GM15510 (cell line): Measurements from ENCODE around the gene ZNF559.

Experiments
- POLR2A ChIP-seq: IDR thresholded peaks from 3 replicates; pipeline ENCODE4 v1.6.1; 2011; ENCODE audit warnings: borderline replicate concordance; ENCODE audit not compliant: insufficient read length; ENCODE audit errors: extremely low read depth

The ZNF559 gene

DNA sequence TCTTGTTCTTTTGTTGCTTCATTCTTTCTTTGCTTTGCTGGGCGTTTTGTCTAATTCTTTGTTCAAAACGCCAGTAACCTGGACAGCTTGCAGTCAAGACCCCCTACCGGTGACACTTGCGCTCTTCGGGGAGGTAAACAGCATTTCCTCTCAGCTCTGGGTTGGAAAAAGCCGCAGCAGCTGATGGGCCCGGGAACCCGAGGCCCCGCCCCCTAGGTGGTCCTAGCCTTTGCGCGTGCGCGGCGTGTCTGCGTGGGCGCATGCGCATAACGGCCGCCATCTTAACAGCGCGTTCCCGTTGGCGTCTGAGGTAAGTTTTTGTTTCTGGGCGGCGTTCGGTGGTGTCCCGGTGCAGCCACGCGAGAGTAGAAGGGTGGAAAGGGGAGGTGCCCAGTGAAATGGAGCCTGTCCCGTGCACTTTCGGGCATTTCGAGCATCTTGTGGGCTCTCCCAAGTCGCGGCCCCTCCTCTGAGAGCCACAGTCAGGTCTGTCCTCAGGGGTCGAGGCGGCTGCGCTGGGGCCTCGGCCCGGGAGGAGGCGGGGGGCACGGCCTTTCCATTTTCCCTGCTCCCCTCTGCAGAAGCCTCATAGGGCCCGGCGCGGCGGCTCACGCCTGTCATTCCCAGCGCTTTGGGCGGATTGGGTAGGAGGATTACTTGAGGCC is at the start of gene ZNF559:
Gene ZNF559, plus strand, starts transcription at position 261 of the 665 bp plus-strand sequence. CDS start 14,371 bp downstream, outside the sequence.
- TF ChIP-seq POLR2A = peak; percentile 30

DNA sequence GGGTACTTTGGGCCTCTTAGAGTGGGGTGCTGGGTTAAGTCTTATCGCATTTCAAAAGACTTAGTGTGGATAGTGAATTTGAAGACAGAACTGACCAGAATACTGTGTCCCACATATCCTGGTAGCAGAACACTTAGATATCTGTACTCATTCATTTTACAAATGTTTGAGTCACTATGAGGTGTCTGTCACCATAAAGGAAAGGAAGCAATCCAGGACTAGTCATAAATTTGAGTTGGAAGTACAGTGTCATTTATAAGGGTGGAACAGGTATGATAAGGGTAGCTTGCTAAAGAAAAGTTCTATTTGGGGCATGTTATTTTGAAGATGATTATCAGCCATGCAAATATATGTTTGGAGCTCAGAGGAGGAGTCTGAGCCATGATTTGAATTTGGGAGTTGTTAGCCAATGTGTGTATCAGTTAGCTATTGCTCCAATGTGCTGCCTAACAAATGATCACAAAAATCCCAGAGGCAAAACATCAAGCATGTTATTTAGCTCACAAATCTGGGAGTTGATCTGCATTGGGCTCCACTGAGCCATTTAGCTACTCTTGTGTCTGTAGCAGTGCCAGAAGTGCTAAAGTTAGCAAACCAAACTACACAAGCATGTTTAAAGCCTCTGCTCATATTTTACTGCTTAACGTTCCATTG is 34.6 kb upstream of the ZNF559 start:
- TF ChIP-seq POLR2A = no peak

DNA sequence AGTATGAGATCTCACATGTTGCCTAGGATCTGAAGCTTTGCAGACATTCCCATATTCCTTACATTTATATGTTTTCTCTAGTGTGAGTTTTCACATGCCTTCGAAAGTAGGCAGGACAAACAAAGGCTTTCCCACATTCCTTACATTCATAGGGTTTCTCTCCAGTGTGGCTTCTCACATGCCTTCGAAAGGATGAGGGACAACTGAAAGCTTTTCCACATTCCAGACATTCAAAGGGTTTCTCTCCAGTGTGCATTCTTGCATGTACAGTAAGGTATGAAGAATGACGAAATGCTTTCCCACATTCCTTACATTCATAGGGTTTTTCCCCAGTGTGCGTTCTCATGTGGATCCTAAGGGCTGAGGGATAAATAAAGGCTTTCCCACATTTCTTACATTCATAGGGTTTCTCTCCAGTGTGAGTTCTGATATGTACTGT is 28.5 kb upstream of the ZNF559 start:
- TF ChIP-seq POLR2A = no peak

DNA sequence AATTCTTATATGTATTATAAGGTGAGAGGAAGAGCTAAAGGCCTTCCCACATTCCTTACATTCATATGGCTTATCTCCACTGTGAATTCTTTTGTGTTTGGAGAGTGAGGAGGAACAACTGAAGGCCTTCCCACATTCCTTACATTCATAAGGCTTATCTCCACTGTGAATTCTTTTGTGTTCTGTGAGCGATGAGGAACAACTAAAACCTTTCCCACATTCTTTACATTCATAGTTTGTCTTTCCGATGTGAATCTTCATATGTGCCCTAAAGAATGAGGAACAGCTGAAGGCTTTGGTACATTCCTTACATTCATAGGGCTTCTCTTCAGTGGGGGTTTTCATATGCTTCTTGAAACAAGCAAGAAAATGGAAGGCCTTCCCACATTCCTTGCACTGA is 27.6 kb upstream of the ZNF559 start:
- TF ChIP-seq POLR2A = no peak

DNA sequence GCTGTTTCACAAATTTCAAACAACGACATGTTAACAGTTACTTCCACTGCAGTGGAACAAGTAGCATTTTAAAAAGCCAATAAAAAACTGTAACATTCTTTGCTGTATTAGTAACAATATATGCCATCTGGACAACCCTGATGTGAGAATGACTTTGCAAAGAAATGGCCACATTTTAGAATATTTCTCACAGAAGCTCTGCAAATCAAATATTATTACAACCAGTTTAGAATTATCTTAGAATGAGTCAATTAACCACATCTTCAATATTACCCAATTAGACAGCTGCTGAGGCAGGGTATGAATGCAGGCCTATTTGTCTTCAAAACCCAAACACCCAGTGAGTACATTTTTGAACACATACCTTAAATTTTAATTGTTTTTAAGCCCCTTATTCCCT is 17.5 kb upstream of the ZNF559 start:
- no peak for TF ChIP-seq POLR2A

DNA sequence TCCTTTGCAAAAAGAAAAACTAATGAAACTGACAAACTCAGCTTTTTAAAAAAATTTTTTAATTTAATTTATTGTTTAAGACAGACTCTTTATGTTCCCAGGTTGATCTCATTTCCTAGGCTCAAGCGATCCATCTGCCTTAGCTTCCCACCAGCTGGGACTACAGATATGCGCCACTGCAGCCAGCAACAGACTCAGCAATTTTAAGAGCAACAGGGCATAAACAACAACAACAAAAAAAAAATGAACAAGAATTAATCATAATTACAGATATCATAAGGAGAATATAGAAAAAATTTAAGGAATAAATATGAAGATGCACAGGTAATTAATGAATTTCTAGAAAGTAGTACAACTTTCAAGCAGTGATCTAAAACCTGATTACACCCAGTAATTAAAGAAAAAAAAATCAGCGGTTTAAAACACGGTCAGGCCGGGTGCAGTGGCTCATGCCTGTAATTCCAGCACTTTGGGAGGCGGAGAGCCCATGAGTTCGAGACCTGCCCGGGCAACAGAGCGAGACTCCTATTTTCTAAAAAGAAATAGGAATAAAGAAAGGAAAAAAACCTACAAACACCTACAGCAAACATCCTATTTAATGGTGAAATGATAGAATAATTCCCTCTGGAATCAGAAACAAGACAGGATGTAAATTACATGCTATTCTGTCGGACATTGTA is 15.7 kb upstream of the ZNF559 start:
- TF ChIP-seq POLR2A = no peak

DNA sequence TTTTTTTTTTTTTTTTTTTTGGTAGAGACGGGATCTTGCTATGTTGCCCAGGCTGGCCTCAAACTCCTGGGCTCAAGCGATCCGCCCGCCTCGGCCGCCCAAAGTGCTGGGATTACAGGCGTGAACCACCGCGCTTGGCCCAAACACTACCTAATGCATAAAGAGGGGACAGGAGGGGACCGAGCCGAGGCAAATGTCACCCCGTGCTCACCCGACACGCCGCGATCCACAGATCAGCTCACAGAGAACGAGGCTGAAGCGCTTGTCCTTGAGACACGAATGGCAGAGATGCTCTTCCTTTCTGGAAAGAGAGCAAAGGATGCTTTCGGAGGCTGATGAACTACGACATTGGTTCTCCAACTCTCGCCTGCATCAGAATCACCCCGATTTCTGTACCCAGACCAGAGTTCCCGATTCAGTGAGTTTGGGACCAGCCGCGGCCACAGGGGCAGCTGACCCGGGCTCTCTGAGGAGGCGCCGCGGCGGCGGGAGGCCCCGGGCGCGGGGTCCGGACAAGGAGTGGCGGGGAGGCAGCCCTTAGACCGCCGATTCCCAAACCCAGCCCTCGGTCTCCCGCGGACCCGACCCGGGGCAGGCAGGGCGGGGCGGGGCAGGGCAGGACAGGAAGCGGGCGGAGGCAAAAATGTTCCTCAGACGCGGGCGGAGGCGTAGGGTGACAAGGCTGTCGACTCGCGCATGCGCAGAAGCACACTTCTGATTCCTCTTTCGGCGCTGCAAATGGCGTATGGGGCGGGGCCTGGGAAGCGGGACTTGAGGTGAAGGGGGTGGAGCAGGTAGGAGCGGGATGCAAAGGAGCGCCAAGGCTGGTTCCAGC is 14.6 kb upstream of the ZNF559 start, which contains the start of gene ZNF699:
Gene ZNF699, minus strand, starts transcription at position 700 of the 835 bp plus-strand sequence. CDS start 4,719 bp downstream, outside the sequence.
- peak; percentile 75 for TF ChIP-seq POLR2A

DNA sequence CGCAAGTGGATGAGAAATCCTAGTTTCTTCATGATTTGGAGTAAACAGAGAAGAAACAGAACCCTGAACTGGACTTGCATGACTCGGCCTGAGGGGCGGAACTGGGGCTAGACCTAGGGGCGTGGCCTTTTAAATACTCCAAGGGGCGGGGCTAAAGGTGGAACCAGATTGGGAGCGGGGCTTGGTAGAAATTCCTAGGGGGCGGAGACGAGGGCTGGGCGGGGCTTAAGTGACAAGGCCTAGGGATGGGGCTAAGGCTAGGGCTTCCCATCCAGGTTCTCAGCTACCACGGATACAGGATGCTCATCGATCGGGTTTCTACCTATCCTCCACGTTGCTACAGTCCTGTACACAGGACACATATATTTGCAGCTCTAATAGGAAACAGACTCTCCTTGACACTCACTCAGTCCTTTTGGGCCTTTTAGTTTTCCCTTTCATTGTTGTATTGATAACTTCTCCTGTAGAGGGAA is 14.0 kb upstream of the ZNF559 start:
- TF ChIP-seq POLR2A = no peak

DNA sequence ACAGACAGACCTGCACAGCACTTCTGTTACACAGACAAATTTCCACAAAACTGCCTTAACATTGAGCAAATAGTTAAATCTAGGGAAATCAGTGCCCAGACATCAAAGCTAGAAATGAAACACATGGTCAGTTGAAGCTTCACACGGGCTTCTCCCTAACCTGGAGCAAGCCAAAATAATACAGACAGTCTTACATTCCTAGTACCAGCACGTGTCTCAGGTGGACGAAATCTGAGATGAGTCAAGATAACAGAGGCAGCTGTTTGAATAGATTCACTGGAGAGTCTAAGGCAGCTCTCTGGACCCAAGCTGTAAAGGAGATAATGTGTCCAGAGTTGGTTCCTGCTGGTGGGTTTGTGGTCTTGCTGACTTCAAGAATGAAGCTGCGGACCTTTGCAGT is 10.2 kb upstream of the ZNF559 start:
- TF ChIP-seq POLR2A = no peak

DNA sequence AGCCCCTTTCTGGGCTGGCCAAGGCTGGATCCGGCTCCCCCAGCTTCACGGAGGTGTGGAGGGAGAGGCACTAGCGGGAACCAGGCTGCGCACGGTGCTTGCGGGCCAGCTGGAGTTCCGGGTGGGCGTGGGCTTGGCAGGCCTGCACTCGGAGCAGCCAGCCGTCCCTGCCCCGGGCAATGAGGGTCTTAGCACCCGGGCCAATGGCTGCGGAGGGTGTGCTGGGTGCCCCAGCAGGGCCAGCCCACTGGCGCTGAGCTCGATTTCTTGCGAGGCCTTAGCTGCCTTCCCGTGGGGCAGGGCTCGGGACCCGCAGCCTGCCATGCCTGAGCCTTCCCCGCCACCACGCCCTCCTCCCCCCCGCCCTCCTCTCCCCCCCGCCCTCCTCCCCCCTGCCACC is 2.6 kb upstream of the ZNF559 start:
- TF ChIP-seq POLR2A = no peak

DNA sequence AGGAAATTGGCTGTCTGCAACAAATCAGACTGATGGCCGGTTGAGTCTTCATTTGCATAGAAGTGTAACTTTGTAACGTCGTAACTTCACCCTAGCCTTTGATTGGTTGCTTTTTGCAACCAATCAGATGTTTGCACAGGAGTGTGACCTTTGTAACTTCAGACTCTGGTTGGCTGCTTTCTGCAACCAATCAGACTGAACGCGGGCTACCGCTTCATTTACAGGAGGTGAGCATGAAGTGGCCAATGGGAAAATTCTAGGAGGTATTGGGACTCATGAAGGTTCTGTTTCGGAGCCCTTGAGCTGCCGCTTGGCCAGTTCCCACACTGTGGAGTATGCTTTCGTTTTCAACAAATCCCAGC is 441 bp upstream of the ZNF559 start:
- TF ChIP-seq POLR2A = no peak

DNA sequence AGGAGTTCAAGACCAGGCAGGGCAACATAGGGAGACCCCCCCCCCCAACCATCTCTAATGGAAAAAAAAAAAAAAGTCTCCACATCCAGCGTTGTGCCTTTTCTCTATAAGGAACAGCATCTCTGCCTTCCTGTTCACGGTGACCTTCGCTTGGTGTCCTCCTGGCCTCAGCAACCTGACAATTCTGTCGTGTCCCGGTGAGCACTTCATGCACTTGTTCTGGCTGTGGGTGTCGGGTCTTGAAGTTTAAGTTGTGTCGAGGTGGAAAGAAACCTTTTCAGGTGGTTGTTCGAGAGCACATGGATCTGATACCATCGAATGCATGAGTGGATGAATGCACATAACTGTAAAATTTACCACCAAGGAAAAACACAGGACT is 594 bp downstream of the ZNF559 start:
- no peak for TF ChIP-seq POLR2A

DNA sequence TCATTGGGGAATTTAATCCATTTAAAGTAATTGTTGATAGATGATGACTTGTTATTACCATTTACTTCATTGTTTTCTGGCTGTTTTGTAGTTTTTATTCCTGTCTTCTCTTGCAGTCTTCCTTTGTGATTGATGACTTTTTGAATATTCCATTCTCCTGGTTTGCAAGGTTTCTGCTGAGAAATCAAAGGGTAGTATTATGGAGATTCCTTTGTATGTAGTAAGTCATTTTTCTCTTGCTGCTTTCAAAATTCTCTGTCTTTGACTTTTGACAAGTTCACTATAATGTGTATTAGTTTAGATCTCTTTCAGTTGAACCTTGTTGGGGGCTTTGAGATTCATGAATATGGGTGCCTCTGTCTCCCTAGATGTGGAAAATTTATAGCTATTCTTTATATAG is 6.0 kb downstream of the ZNF559 start:
- no peak for TF ChIP-seq POLR2A

DNA sequence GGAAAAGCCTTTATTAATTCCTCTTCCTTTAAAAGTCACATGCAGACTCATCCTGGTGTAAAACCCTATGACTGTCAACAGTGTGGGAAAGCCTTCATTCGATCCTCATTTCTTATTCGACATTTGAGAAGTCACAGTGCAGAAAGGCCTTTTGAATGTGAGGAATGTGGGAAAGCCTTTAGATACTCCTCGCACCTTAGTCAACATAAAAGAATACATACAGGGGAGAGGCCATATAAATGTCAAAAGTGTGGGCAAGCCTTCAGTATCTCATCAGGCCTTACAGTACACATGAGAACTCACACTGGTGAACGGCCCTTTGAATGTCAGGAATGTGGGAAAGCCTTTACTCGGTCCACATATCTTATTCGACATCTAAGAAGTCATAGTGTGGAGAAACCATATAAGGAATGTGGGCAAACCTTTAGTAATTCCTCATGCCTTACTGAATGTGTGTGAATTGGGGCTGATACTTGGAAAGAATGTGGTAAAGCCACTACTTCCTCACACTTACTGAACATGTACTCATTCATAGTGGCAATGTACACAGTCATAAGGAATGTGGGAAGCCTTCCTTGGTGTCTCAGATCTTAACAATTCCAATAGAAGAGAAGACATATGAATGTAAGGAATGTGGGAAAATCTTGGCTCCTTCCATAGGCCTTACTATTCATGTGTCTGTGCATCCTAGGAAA is 18.8 kb downstream of the ZNF559 start:
- TF ChIP-seq POLR2A = no peak
